ENCODE measurements around the gene RALGAPB.
A peak's percentile ranks its signal among the peaks of the same experiment; 100 is the strongest.
"Not testable (repeated sequence)": the region's sequence is repeated elsewhere in the genome, so short reads cannot be mapped to it uniquely, and the experiment has no call there.

RALGAPB gene

GRCh38 chr20:38447251-38447661 is 25.4 kb upstream of the RALGAPB start:
- no peak for DNase-seq (ENCODE audit: low spot score)

- DNase-seq (ENCODE audit: low spot score): no peak
These were observed 24.5 kb upstream of the RALGAPB start for GRCh38 chr20:38447931-38448675.

- DNase-seq (ENCODE audit: low spot score): no peak
These were observed 23.6 kb upstream of the RALGAPB start for GRCh38 chr20:38449046-38449445.

- no peak for DNase-seq (ENCODE audit: low spot score)
These were observed 22.1 kb upstream of the RALGAPB start for GRCh38 chr20:38450412-38450975.

GRCh38 chr20:38452880-38453624 is 19.6 kb upstream of the RALGAPB start:
- DNase-seq (ENCODE audit: low spot score): peak; percentile 47

DNA sequence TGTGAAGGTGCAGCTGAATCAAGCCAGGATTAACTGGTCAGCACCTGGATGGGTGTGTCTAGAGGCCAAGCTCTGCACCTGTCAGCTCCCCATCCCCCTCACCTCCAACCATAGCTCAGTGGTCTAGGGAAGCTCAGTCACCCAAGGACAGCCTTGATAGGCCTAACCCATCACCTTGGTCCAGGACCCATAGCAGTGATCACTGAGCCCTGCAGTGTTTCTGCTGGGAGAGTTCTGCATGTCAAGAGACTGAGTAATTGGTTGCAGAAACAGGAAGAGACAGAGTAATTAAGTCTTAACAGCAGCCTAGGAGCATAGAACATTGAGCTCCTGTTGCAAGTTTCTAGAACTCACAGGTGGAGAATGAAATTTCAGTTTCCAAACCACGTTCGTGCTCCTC is 18.7 kb upstream of the RALGAPB start:
- DNase-seq (ENCODE audit: low spot score): no peak

GRCh38 chr20:38454556-38455473 is 17.8 kb upstream of the RALGAPB start:
- DNase-seq (ENCODE audit: low spot score): no peak

- DNase-seq (ENCODE audit: low spot score): no peak
These were observed 14.3 kb upstream of the RALGAPB start for GRCh38 chr20:38458314-38458713.

DNA sequence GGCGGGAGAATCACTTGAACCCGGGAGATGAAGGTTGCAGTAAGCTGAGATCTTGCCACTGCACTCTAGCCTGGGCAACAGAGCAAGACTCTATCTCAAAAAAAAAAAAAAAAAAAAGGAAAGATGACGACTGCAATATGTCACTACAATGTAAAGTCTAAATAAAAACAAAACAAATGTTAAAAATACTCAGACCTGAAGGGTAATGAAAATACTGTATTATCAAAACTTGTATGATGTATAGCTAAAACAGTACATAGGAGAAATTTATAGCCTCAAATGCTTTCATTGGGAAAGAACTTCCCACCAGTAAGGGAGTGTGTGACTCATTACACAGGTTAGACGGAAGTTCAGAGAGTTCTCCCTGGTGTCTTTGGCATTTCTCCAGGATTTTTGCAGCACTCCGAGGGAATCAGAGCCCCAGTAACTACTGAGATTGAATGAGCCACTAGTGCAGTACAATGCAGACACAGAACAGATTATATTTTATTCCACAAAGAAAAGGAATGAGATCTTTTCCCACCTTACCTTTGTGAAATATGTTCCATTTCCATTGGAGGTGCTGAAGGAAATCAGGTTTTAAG is 12.5 kb upstream of the RALGAPB start:
- DNase-seq (ENCODE audit: low spot score): no peak

DNA sequence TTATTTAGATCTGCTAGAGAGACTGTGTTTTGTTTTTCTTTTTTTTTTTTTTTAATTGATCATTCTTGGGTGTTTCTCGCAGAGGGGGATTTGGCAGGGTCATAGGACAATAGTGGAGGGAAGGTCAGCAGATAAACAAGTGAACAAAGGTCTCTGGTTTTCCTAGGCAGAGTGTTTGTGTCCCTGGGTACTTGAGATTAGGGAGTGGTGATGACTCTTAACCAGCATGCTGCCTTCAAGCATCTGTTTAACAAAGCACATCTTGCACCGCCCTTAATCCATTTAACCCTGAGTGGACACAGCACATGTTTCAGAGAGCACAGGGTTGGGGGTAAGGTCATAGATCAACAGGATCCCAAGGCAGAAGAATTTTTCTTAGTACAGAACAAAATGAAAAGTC is 12.0 kb upstream of the RALGAPB start:
- not testable (repeated sequence) for DNase-seq (ENCODE audit: low spot score)

DNA sequence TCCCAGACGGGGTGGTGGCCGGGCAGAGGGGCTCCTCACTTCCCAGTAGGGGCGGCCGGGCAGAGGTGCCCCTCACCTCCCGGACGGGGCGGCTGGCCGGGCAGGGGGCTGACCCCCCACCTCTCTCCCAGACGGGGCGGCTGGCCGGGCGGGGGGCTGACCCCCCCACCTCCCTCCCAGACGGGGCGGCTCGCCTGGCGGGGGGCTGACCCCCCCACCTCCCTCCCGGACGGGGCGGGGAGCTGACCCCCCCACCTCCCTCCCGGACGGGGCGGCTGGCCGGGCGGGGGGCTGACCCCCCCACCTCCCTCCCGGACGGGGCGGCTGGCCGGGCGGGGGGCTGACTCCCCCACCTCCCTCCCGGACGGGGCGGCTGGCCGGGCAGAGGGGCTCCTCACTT is 11.5 kb upstream of the RALGAPB start:
- not testable (repeated sequence) for DNase-seq (ENCODE audit: low spot score)

DNA sequence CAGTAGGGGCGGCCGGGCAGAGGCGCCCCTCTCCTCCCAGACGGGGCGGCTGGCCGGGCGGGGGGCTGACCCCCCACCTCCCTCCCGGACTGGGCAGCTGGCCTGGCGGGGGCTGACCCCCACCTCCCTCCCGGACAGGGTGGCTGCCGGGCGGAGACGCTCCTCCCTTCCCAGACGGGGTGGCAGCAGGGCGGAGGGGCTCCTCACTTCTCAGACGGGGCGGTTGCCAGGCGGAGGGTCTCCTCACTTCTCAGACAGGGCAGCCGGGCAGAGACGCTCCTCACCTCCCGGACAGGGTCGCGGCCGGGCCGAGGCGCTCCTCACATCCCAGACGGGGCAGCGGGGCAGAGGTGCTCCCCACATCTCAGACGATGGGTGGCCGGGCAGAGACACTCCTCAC is 11.1 kb upstream of the RALGAPB start:
- DNase-seq (ENCODE audit: low spot score): not testable (repeated sequence)

DNA sequence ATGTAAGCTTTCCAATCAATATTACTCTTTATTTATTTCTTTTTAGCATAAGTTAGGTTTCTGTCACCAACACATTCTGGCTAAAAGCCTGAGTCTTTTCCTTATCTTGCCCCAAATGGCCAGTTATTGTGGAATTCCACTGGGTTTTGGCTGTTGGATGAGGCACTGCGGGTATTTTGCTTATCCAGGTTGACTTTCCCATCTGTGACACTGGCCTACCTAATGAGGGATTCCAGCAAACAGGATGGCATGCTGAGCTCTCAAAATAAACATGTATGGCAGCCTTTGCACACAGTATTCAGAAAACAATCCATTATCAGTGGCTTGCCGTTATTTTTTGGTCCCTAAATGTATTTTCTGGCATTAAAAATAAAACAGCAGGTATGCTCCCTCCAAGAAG is 6.5 kb upstream of the RALGAPB start:
- DNase-seq (ENCODE audit: low spot score): no peak

DNA sequence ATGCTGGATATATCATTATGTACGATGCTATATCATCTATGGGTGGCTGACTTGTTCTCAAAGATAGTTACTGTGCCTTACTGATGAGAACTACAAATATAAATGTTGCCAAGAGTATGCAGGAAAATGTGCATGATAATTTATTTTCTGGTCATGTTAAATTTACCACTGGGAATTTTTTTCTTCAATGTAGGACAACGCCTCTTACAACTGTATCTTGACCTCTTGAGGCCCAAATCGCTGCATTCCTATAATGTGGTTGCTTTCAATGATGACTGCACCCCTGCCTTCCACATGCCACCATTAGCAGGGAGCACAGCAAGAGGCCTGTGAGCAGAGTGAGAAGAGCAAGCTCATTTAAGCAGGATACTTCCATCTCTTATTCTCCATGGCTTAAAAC is 5.7 kb upstream of the RALGAPB start:
- DNase-seq (ENCODE audit: low spot score): no peak

- DNase-seq (ENCODE audit: low spot score): no peak
These were observed 1.4 kb upstream of the RALGAPB start for GRCh38 chr20:38471245-38471644.

DNA sequence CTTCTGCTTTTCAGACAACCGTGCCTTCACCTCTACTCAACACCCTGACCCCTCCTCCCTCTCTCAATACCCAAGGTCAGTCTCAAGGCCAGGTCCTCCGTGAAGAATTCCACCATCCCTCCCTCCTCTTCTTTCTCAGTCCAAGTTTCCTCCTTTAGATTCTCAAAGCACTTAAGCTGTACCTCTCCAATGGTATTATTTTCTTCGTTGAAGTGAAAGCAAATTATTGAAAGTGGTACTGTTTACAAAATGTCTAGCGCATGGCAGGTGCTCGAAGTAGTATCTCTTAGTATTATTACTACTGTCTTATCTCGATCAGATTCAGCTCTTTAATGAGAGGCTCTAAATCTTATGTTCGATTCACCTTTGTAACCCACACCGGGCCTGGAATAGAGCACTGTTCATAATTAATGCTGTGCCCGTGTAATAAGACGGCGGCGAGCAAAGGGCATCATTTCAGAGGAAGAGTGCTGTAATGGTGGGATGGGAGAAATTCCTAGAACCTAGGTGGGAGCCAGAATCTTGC is 593 bp upstream of the RALGAPB start:
- no peak for DNase-seq (ENCODE audit: low spot score)

GRCh38 chr20:38473367-38473795 is 738 bp downstream of the RALGAPB start:
- no peak for DNase-seq (ENCODE audit: low spot score)

GRCh38 chr20:38477747-38478146 is 5.1 kb downstream of the RALGAPB start:
- no peak for DNase-seq (ENCODE audit: low spot score)

DNA sequence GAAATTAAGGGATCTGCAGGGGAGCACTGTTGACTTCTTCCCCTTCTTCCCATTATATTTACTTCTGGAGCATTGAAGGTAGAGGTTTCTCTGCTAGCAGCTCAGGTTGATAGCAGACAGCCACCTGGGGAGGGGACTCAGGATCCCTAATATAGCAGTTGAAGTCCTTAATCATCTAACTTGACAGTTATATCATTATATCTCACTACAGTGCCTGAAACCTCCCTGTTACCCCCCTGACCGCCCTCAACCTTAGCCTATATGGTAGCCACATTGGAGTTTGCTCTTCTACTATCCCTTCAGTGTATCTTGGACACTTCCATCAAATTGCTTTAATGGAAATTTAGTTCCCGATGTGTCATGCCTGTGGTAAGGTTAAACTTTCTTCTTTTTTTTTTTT is 7.0 kb downstream of the RALGAPB start:
- no peak for DNase-seq (ENCODE audit: low spot score)

DNA sequence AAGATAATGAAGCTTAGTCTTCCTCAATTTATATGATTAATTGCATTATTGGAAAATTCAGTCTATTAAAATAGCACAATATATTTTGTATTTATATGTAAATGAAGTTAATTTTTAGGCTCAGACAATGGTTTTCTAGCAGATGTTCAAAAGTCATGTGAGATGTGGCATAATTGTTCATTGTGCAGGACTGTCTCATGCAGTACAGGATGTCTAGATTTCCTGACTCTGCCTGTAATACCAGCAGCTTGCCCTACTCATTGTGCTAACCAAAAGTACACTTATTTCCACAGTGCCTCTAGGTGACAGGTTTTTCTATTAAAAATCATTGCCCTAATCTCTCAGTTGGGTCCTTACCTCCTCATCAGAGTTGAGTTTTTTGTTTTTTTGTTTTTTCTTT is 12.4 kb downstream of the RALGAPB start:
- no peak for DNase-seq (ENCODE audit: low spot score)

DNA sequence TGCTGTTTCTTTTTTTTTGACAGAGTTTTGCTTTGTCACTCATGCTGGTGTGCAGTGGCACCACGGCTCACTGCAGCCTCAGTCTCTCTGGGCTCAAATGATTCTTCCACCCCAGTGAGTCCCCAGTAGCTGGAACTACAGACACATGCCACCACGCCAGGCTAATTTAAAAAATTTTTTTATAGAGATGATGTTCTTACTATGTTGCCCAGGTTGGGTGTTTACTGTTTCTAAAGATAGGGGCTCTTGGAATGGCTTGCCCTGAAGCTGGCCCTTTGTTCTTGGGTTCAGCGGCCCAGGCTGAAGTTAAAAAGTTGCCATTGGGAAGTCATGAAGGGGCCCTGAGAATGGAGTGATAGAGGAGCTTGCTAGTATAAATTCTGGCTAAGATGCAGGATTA is 16.5 kb downstream of the RALGAPB start:
- no peak for DNase-seq (ENCODE audit: low spot score)

Data from AG08395 (cell line).